ENCODE results near the gene NRCAM. TPM values are rescaled to one million over a fixed set of nuclear protein-coding genes. Genes with fewer than 3 reads are reported as not detected.

The NRCAM gene
- polyA plus RNA-seq, 2 of the 4 experiments (the other 2 are of a cell fraction) = 129 to 210 TPM

DNA sequence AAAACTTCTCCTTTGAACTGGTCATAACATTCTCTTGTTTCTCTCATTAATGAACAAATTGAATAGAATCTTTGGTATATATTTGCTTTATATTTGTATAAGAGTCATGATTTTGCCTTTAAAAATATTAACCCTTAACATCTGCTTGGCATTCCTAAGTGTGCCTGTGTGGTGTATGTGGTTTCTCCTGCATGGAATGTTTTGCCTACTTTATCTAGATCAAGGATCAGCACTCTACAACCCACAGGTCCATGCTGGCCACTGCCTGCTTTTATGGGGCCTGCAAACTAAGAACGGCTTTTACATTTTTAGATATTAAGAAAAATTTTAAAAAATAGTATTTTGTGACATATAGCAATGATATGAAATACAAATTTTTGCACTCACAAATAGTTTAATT lies 321.8 kb downstream of the NRCAM start (continued):
- TF ChIP-seq REST (IDR thresholded peaks at IDR 0.05) = no peak
- TF ChIP-seq ZSCAN20 (CRISPR knock-in tag; IDR thresholded peaks at IDR 0.05) = no peak
- TF ChIP-seq, protein P1, sequence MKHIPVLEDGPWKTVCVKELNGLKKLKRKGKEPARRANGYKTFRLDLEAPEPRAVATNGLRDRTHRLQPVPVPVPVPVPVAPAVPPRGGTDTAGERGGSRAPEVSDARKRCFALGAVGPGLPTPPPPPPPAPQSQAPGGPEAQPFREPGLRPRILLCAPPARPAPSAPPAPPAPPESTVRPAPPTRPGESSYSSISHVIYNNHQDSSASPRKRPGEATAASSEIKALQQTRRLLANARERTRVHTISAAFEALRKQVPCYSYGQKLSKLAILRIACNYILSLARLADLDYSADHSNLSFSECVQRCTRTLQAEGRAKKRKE (CRISPR knock-in tag; IDR thresholded peaks at IDR 0.05; ENCODE audit: low read depth) = no peak
- TF ChIP-seq HOXB13 (CRISPR knock-in tag; IDR thresholded peaks at IDR 0.05; ENCODE audit: low read depth) = no peak

GRCh38 chr7:108132551-108133265 lies 323.5 kb downstream of the NRCAM start:
- Histone ChIP-seq H3K27ac (no peak overlapping the region), H3K4me3 (no peak overlapping the region)

More at GRCh38 chr7:108132551-108133265, 323.5 kb downstream of the NRCAM start:
- DNase-seq (ENCODE audit: low read depth in 1 of 2, low spot score in 1 of 2) = no peak
- WGBS (ENCODE audit: missing lambda C conversion rate) = 86% methylated on average over 13 of the region's 13 CpGs
- no peaks in the 10 kb centered on the region for H3K9me3 ChIP-seq
- no peaks in the 10 kb centered on the region for H3K4me1 ChIP-seq
- TF ChIP-seq CHD4 (IDR thresholded peaks at IDR 0.05; ENCODE audit: borderline replicate concordance) (no peak), NR3C1 (IDR thresholded peaks at IDR 0.05) (no peak), ZC3H11A (IDR thresholded peaks at IDR 0.05) (no peak), SMC3 (IDR thresholded peaks at IDR 0.05) (no peak), REST (IDR thresholded peaks at IDR 0.05) (no peak), MAZ (IDR thresholded peaks at IDR 0.05; ENCODE audit: borderline replicate concordance, low read depth, low read length) (no peak), HDAC2 (IDR thresholded peaks at IDR 0.05) (no peak), USF2 (IDR thresholded peaks at IDR 0.05) (no peak), HEYL (CRISPR knock-in tag; IDR thresholded peaks at IDR 0.05) (no peak), KDM1A (IDR thresholded peaks at IDR 0.05; ENCODE audit: low read depth) (no peak), POLR2AphosphoS2 (conservative IDR thresholded peaks at IDR 0.05; ENCODE audit: low read length) (no peak), EHMT2 (IDR thresholded peaks at IDR 0.05; ENCODE audit: low read depth) (no peak), ZSCAN20 (CRISPR knock-in tag; IDR thresholded peaks at IDR 0.05) (no peak), MYC (IDR thresholded peaks at IDR 0.05; ENCODE audit: borderline replicate concordance, low read length) (no peak), CEBPB (IDR thresholded peaks at IDR 0.05) (no peak), CBX2 (IDR thresholded peaks at IDR 0.05; ENCODE audit: borderline replicate concordance, low read depth) (no peak), RARB (CRISPR knock-in tag; IDR thresholded peaks at IDR 0.05) (no peak), MAX (IDR thresholded peaks at IDR 0.05) (no peak), EHF (CRISPR knock-in tag; IDR thresholded peaks at IDR 0.05) (no peak)
- TF ChIP-seq, protein P1 (CRISPR knock-in tag; IDR thresholded peaks at IDR 0.05; ENCODE audit: low read depth) = no peak
- ChIA-PET POLR2A (interaction anchor here (0.8 kb wide), 1 partner anchor 179 kb away, joined by 4 read pairs; no protein-coding TSS in a partner anchor), CTCF (interaction anchor here (0.6 to 2.1 kb wide), 3 partner anchors 10 to 14 kb away, joined by 3 to 11 read pairs (median 4); no protein-coding TSS in a partner anchor)
- H3K4me2 ChIP-seq = no peak overlapping the region
- no peak for FAIRE-seq
- ATAC-seq = no peak
